OCI-LY1 (cell line): ENCODE results near the gene PILRA.
"Not testable (repeated sequence)": the region's sequence is repeated elsewhere in the genome, so short reads cannot be mapped to it uniquely, and the experiment has no call there.

Source experiments
- H2AFZ ChIP-seq: fragments of 200-600 bp; sonication (generic), shearing (Covaris generic); 2 replicates; pipeline ENCODE4 v1.6.0; 2014; ENCODE audit warnings: antibody characterized with exemption, mild to moderate bottlenecking, low read length
- H3F3A ChIP-seq: fragments of 200-600 bp; sonication (generic), shearing (Covaris generic); 2 replicates; pipeline ENCODE4 v1.6.0; 2014; ENCODE audit warnings: mild to moderate bottlenecking, antibody characterized with exemption, low read length, moderate library complexity; ENCODE audit not compliant: insufficient read depth
- H3K27ac ChIP-seq: fragments of 200-600 bp; sonication (generic); 2 replicates; pipeline ENCODE4 v1.5.1; 2014; ENCODE audit warnings: low read length, mixed run types, mild to moderate bottlenecking, low read depth; ENCODE audit not compliant: poor library complexity, severe bottlenecking
- H3K27me3 ChIP-seq: fragments of 200-600 bp; sonication (generic); 2 replicates; pipeline ENCODE4 v1.6.0; 2014; ENCODE audit warnings: antibody characterized with exemption, mild to moderate bottlenecking, low read length, moderate library complexity; ENCODE audit not compliant: insufficient read depth
- H3K36me3 ChIP-seq: fragments of 200-600 bp; sonication (generic); 2 replicates; pipeline ENCODE4 v1.6.1; 2014; ENCODE audit warnings: mild to moderate bottlenecking, antibody characterized with exemption, low read length, moderate library complexity, mixed read lengths; ENCODE audit not compliant: insufficient read depth
- H3K4me1 ChIP-seq: fragments of 200-600 bp; sonication (generic); 2 replicates; pipeline ENCODE4 v1.5.1; 2014; ENCODE audit warnings: mild to moderate bottlenecking, low read length, moderate library complexity; ENCODE audit not compliant: insufficient read depth, severe bottlenecking
- H3K4me2 ChIP-seq: fragments of 200-600 bp; sonication (generic), shearing (Covaris generic); 2 replicates; pipeline ENCODE4 v1.6.1; 2014; ENCODE audit warnings: low read length
- H3K4me3 ChIP-seq: fragments of 200-600 bp; sonication (generic); 2 replicates; pipeline ENCODE4 v1.5.1; 2014; ENCODE audit warnings: low read length, low read depth, mild to moderate bottlenecking, mixed read lengths; ENCODE audit not compliant: poor library complexity, severe bottlenecking
- H3K79me2 ChIP-seq: fragments of 200-600 bp; shearing (Covaris generic); 2 replicates; pipeline ENCODE4 v1.6.1; 2016; ENCODE audit warnings: mixed run types, low read length, mixed read lengths; ENCODE audit not compliant: insufficient read depth
- H3K9ac ChIP-seq: fragments of 200-600 bp; sonication (generic), shearing (Covaris generic); 2 replicates; pipeline ENCODE4 v1.6.1; 2014; ENCODE audit warnings: mild to moderate bottlenecking, low read length, mixed read lengths
- H3K9me2 ChIP-seq: fragments of 200-600 bp; sonication (generic), shearing (Covaris generic); 2 replicates; pipeline ENCODE4 v1.6.1; 2014; ENCODE audit warnings: low read depth, mild to moderate bottlenecking, low read length, mixed read lengths
- H3K9me3 ChIP-seq: fragments of 200-600 bp; shearing (Covaris generic); 2 replicates; pipeline ENCODE4 v1.6.1; 2014; ENCODE audit warnings: low read length, mixed read lengths
- H4K20me1 ChIP-seq: fragments of 200-600 bp; sonication (generic), shearing (Covaris generic); 2 replicates; pipeline ENCODE4 v1.6.0; 2016; ENCODE audit warnings: mild to moderate bottlenecking, low read length; ENCODE audit not compliant: insufficient read depth
- EZH2 ChIP-seq: fragments of 200-600 bp; sonication (generic), shearing (Covaris generic); IDR thresholded peaks from 2 replicates; pipeline ENCODE4 v1.8.0; 2017; ENCODE audit warnings: borderline replicate concordance, mixed run types, mild to moderate bottlenecking, antibody characterized with exemption, low read length, moderate library complexity, mixed read lengths
- TF ChIP-seq, protein P1 (sequence below): fragments of 200-600 bp; sonication (generic), shearing (Covaris generic); IDR thresholded peaks from 2 replicates; pipeline ENCODE4 v1.5.1; 2017; ENCODE audit warnings: mild to moderate bottlenecking, antibody characterized with exemption, low read length, moderate library complexity, mixed read lengths

The PILRA gene

DNA sequence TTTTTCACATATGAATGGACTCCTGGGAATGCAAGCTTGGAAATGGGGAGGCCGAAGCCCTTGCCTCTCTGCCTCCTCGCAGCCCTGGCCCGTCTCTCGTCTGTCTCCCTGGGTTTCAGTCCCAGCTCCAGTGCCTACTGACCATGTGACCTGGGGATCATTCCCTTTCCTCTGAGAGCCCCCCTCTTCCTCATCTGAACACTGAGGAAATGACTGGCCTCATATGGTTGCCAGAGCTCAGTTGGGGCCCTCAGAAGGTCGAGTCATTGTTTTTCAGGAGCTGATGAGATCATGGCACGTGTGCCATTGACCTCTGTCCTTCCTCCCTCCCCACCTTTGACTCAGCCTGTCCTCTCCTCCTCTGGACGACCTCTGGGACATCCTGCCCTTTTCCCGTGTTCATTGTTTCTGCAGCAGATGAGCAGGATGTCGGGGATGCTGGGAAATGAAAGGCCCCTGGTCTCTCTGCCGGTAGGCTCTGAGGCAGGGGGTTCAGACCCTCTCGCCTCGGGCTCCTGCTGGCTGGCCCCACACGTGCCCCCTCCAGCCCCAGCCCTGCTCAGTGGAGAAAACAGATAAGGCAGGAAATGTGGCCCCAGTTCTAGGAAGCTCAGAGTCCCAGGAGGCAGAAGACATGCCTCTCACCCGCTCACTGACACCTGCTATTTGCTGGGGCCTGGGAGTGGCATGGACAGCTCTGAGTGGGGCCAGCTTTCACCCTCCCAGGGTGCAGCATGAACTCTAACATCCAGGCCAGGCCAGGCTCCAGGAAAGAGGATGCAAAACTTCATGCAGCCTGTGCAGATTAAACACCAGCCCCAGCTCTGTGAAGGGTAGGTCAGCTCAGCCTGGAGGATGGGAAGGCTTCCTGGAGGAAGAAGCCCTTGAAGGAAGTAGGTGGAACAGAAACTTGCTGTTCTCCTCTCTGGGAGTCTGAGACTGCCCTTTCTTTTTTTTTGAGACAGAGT lies 71.3 kb downstream of the PILRA start:
- H2AFZ ChIP-seq, result no peak overlapping the region
- peaks cover under 1% of the 10 kb centered on the region for H3K4me1 ChIP-seq
- no peaks in the 10 kb centered on the region for H3K9me3 ChIP-seq
- no peak overlapping the region for H3K4me2 ChIP-seq
- no peak overlapping the region for H3K4me3 ChIP-seq
- no peaks in the 10 kb centered on the region for H3F3A ChIP-seq
- no peak overlapping the region for H3K9ac ChIP-seq
- H4K20me1 ChIP-seq, result no peaks in the 10 kb centered on the region
- no peaks in the 10 kb centered on the region for H3K79me2 ChIP-seq
- H3K27ac ChIP-seq, result no peak overlapping the region
- TF ChIP-seq, protein P1, sequence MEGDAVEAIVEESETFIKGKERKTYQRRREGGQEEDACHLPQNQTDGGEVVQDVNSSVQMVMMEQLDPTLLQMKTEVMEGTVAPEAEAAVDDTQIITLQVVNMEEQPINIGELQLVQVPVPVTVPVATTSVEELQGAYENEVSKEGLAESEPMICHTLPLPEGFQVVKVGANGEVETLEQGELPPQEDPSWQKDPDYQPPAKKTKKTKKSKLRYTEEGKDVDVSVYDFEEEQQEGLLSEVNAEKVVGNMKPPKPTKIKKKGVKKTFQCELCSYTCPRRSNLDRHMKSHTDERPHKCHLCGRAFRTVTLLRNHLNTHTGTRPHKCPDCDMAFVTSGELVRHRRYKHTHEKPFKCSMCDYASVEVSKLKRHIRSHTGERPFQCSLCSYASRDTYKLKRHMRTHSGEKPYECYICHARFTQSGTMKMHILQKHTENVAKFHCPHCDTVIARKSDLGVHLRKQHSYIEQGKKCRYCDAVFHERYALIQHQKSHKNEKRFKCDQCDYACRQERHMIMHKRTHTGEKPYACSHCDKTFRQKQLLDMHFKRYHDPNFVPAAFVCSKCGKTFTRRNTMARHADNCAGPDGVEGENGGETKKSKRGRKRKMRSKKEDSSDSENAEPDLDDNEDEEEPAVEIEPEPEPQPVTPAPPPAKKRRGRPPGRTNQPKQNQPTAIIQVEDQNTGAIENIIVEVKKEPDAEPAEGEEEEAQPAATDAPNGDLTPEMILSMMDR, result no peak
- no peak for TF ChIP-seq EZH2
- H3K27me3 ChIP-seq, result no peaks in the 10 kb centered on the region
- H3K36me3 ChIP-seq, result no peaks in the 10 kb centered on the region
- H3K9me2 ChIP-seq, result no peaks in the 10 kb centered on the region

DNA sequence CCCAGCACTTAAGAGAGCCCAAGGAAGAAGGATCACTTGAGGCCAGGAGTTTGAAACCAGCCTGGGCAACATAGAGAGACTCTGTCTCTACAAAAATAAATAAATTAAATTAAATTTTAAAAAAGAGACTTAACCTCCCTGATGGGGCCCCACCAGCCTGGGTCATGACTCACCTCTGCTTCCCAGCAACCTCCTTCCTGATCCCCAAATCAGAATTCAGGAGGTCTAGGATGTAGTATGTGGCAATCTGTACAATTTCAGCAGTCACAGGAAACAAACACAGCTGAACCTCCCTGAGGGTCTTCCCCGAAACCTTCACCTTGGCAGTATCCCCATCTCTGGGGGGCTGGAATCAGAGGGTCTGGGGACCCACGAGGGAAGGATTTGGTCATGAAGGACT lies 72.8 kb downstream of the PILRA start:
- Histone ChIP-seq H2AFZ (no peak overlapping the region), H3K27me3 (no peaks in the 10 kb centered on the region), H3K9me3 (no peaks in the 10 kb centered on the region), H4K20me1 (no peaks in the 10 kb centered on the region), H3K4me3 (no peak overlapping the region), H3K4me2 (no peak overlapping the region), H3K9ac (no peak overlapping the region), H3K9me2 (no peaks in the 10 kb centered on the region), H3K4me1 (peaks cover 12% of the 10 kb centered on the region), H3F3A (no peaks in the 10 kb centered on the region), H3K79me2 (no peaks in the 10 kb centered on the region), H3K36me3 (no peaks in the 10 kb centered on the region), H3K27ac (no peak overlapping the region)
- TF ChIP-seq EZH2, result no peak
- TF ChIP-seq, protein P1, result no peak

DNA sequence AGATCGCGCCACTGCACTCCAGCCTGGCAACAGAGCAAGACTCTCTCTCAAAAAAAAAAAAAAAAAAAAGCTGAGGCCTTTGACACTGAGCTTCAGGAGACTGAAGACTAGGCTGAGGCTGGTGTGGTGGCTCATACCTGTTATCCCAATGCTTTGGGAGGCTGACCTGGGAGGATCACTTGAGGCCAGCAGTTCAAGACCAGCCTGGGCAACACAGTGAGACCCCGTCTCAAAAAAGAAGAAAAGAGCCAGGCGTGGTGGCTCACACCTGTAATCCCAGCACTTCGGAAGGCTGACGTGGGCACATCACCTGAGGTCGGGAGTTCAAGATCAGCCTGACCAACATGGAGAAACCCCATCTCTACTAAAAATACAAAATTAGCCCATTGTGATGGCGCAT lies 74.1 kb downstream of the PILRA start:
- not testable (repeated sequence) for H2AFZ ChIP-seq, H3K36me3 ChIP-seq, H3F3A ChIP-seq, H4K20me1 ChIP-seq, H3K4me2 ChIP-seq, H3K27ac ChIP-seq, H3K9ac ChIP-seq, H3K79me2 ChIP-seq, H3K9me3 ChIP-seq, H3K4me3 ChIP-seq, H3K27me3 ChIP-seq, H3K9me2 ChIP-seq
- H3K4me1 ChIP-seq, result peaks cover 12% of the 10 kb centered on the region
